GM23338 (cell line): ENCODE data around the gene GUCA2A. TPM values are rescaled to one million over a fixed set of nuclear protein-coding genes. Genes with fewer than 3 reads are reported as not detected.

Experiments
- ATAC-seq: fragments of 200-7000 bp; cut with Tn5 transposase; 3 replicates; pipeline ENCODE4 v1.9.1; 2020
- DNase-seq: peaks from one replicate; pipeline ENCODE4 v3.0.0-alpha.2; 2015; ENCODE audit warnings: low spot score
- H2AFZ ChIP-seq: fragments of 200-600 bp; sonication (generic); 2 replicates; pipeline ENCODE4 v1.8.0; 2016; ENCODE audit warnings: antibody characterized with exemption, mild to moderate bottlenecking, moderate library complexity
- H3F3A ChIP-seq: fragments of 200-600 bp; sonication (generic); replicated peaks from 2 replicates; pipeline ENCODE4 v1.8.0; 2017; ENCODE audit warnings: antibody characterized with exemption, mixed run types, low read depth
- H3K27ac ChIP-seq: fragments of 200-600 bp; sonication (generic); 2 replicates; pipeline ENCODE4 v1.6.1; 2016; ENCODE audit warnings: low read depth
- H3K27me3 ChIP-seq: fragments of 200-600 bp; sonication (generic); 2 replicates; pipeline ENCODE4 v1.8.0; 2016; ENCODE audit warnings: mild to moderate bottlenecking, mixed run types, moderate library complexity; ENCODE audit not compliant: insufficient read depth
- H3K36me3 ChIP-seq: fragments of 200-600 bp; sonication (generic); 2 replicates; pipeline ENCODE4 v1.8.0; 2016; ENCODE audit warnings: mild to moderate bottlenecking; ENCODE audit not compliant: insufficient read depth
- H3K4me1 ChIP-seq: fragments of 200-600 bp; sonication (generic); 2 replicates; pipeline ENCODE4 v1.8.0; 2016; ENCODE audit warnings: mild to moderate bottlenecking, moderate library complexity; ENCODE audit not compliant: insufficient read depth
- H3K4me2 ChIP-seq: fragments of 200-600 bp; sonication (generic); 2 replicates; pipeline ENCODE4 v1.7.1; 2017; ENCODE audit warnings: mixed run types
- H3K4me3 ChIP-seq: fragments of 200-600 bp; sonication (generic); 2 replicates; pipeline ENCODE4 v1.6.1; 2016; ENCODE audit warnings: mixed run types
- H3K79me2 ChIP-seq: fragments of 200-600 bp; sonication (generic); replicated peaks from 2 replicates; pipeline ENCODE4 v1.8.0; 2017; ENCODE audit warnings: mild to moderate bottlenecking; ENCODE audit not compliant: insufficient read depth
- H3K9me2 ChIP-seq: fragments of 200-600 bp; sonication (generic); 2 replicates; pipeline ENCODE4 v1.8.0; 2017; ENCODE audit not compliant: insufficient read depth
- H4K20me1 ChIP-seq: fragments of 200-600 bp; sonication (generic); replicated peaks from 2 replicates; pipeline ENCODE4 v1.8.0; 2017; ENCODE audit warnings: mild to moderate bottlenecking; ENCODE audit not compliant: insufficient read depth
- H3K27ac Mint-ChIP-seq: 2 replicates; pipeline ENCODE4 v1.8.0; 2020; ENCODE audit warnings: inconsistent platforms, mild to moderate bottlenecking, moderate library complexity, mixed read lengths
- H3K27me3 Mint-ChIP-seq: 3 replicates; pipeline ENCODE4 v1.8.0; 2022; ENCODE audit warnings: low read depth, mild to moderate bottlenecking, moderate library complexity, mixed read lengths, inconsistent platforms; ENCODE audit not compliant: insufficient read depth, poor library complexity
- H3K36me3 Mint-ChIP-seq: 3 replicates; pipeline ENCODE4 v1.8.0; 2021; ENCODE audit warnings: low read depth, mild to moderate bottlenecking, inconsistent platforms, moderate library complexity, mixed read lengths
- H3K4me1 Mint-ChIP-seq: 3 replicates; pipeline ENCODE4 v1.8.0; 2020; ENCODE audit warnings: mild to moderate bottlenecking, inconsistent platforms, mixed read lengths
- H3K4me3 Mint-ChIP-seq: 3 replicates; pipeline ENCODE4 v1.8.0; 2021; ENCODE audit warnings: moderate library complexity, mild to moderate bottlenecking, inconsistent platforms, mixed read lengths
- H3K9me3 Mint-ChIP-seq: 3 replicates; pipeline ENCODE4 v1.8.0; 2020; ENCODE audit warnings: moderate library complexity, mild to moderate bottlenecking, inconsistent platforms, mixed read lengths
- CREB1 ChIP-seq: fragments of 250-450 bp; sonication (Bioruptor Pico); IDR thresholded peaks from 2 replicates; pipeline ENCODE4 v1.5.0; 2020; ENCODE audit warnings: low read depth, mild to moderate bottlenecking, moderate library complexity
- CTCF ChIP-seq, 2 experiments: fragments of 200-600 bp in 1 of 2; sonication (generic) in 1 of 2; conservative IDR thresholded peaks; 2 replicates each; pipeline versions ENCODE4 v1.5.1 to v1.6.1; 2016 to 2017; ENCODE audit warnings: antibody characterized with exemption in 2 of 2, low read depth in 2 of 2, mild to moderate bottlenecking in 2 of 2, moderate library complexity in 1 of 2
- ETS1 ChIP-seq: IDR thresholded peaks from 2 replicates; pipeline ENCODE4 v1.6.1; 2016; ENCODE audit warnings: antibody characterized with exemption
- EZH2 ChIP-seq: fragments of 200-600 bp; sonication (generic); IDR thresholded peaks from one replicate; pipeline ENCODE4 v1.8.0; 2017; ENCODE audit warnings: antibody characterized with exemption, mild to moderate bottlenecking, low read depth; ENCODE audit not compliant: unreplicated experiment
- EZH2phosphoT487 ChIP-seq: fragments of 200-600 bp; sonication (generic); IDR thresholded peaks from one replicate; pipeline ENCODE4 v1.8.1; 2018; ENCODE audit warnings: antibody characterized with exemption; ENCODE audit not compliant: unreplicated experiment
- JUNB ChIP-seq: IDR thresholded peaks from one replicate; pipeline ENCODE4 v1.6.1; 2016; ENCODE audit warnings: antibody characterized with exemption; ENCODE audit not compliant: unreplicated experiment
- NANOG ChIP-seq: IDR thresholded peaks from 2 replicates; pipeline ENCODE4 v1.6.1; 2016; ENCODE audit warnings: antibody characterized with exemption, borderline replicate concordance
- POLR2AphosphoS5 ChIP-seq: IDR thresholded peaks from 2 replicates; pipeline ENCODE4 v1.6.1; 2016; ENCODE audit warnings: antibody characterized with exemption, low read depth
- REST ChIP-seq: IDR thresholded peaks from one replicate; pipeline ENCODE4 v1.6.1; 2018; ENCODE audit warnings: antibody characterized with exemption; ENCODE audit not compliant: unreplicated experiment
- STAT1 ChIP-seq: IDR thresholded peaks from one replicate; pipeline ENCODE4 v1.6.1; 2016; ENCODE audit warnings: antibody characterized with exemption; ENCODE audit not compliant: unreplicated experiment
- ZNF114 ChIP-seq: fragments of 250-450 bp; sonication (Bioruptor Pico); IDR thresholded peaks from 2 replicates; pipeline ENCODE4 v1.5.0; 2020; ENCODE audit warnings: mild to moderate bottlenecking, moderate library complexity
- ZNF331 ChIP-seq: fragments of 250-450 bp; sonication (Bioruptor Pico); IDR thresholded peaks from 2 replicates; pipeline ENCODE4 v1.5.0; 2020; ENCODE audit warnings: low read depth, mild to moderate bottlenecking, moderate library complexity
- ZNF462 ChIP-seq: fragments of 250-450 bp; sonication (Bioruptor Pico); IDR thresholded peaks from 2 replicates; pipeline ENCODE4 v1.5.0; 2020; ENCODE audit warnings: mild to moderate bottlenecking, moderate library complexity
- polyA plus RNA-seq: library from polyadenylated mRNA; unstranded; fragments of >200 nt; fragmentation: Nextera tagmentation; extraction: Ambion mirVana; gene quantifications from 2 replicates; pipeline ENCODE4 v1.2.1, GENCODE V29; 2016
- total RNA-seq: library from RNA; depleted of rRNA; stranded (reverse); fragments of >200 nt; shearing (Covaris generic); gene quantifications from 2 replicates; pipeline ENCODE4 v1.2.3, GENCODE V29; 2014

The GUCA2A gene
- total and polyA plus RNA-seq, 2 experiments from 2014 or later: not detected

- Histone ChIP-seq H3K4me3 (no peak overlapping the region), H3K27ac (no peak overlapping the region), H3K4me1 (no peaks in the 10 kb centered on the region), H3K79me2 (no peaks in the 10 kb centered on the region), H3K27me3 (no peaks in the 10 kb centered on the region), H3K9me2 (0 out of 2 replicates have a peak, but pooled peaks cover 4% of the 10 kb centered on the region), H3K36me3 (no peaks in the 10 kb centered on the region), H2AFZ (no peak overlapping the region; the same call in 1 of the 2 replicates), H3F3A (no peaks in the 10 kb centered on the region), H4K20me1 (no peaks in the 10 kb centered on the region), H3K4me2 (no peak overlapping the region)
- Mint-ChIP-seq H3K9me3 (no peaks in the 10 kb centered on the region), H3K27me3 (peaks cover 7% of the 10 kb centered on the region), H3K4me1 (no peaks in the 10 kb centered on the region), H3K27ac (no peak overlapping the region), H3K4me3 (no peak overlapping the region), H3K36me3 (no peaks in the 10 kb centered on the region)
- TF ChIP-seq ZNF331 (CRISPR knock-in tag) (no peak), ZNF462 (CRISPR knock-in tag) (no peak), REST (no peak), CTCF (conservative IDR thresholded peaks at IDR 0.05; ENCODE audit: low read depth in 2 of 2) (no peak), JUNB (no peak), EZH2phosphoT487 (no peak), ZNF114 (no peak), CREB1 (CRISPR knock-in tag) (no peak), EZH2 (no peak), ETS1 (no peak), NANOG (no peak), STAT1 (no peak), POLR2AphosphoS5 (no peak)
- ATAC-seq (no peak), DNase-seq (no peak)
Measured at GRCh38 chr1:42153624-42154023, 10.9 kb downstream of the GUCA2A start.
